A673 (cell line): Measurements from ENCODE around the gene CYTH4.

Experiments used
- CTCF ChIP-seq: fragments of 300-800, 200-600 bp; sonication (generic); conservative IDR thresholded peaks from 2 replicates; pipeline ENCODE4 v1.5.1; 2017; ENCODE audit warnings: low read depth, mild to moderate bottlenecking, antibody characterized with exemption, low read length, moderate library complexity, mixed read lengths
- EZH2 ChIP-seq: fragments of 200-600 bp; sonication (generic); IDR thresholded peaks from 2 replicates; pipeline ENCODE4 v1.6.1; 2017; ENCODE audit warnings: borderline replicate concordance, low read depth, mild to moderate bottlenecking, mixed read lengths, antibody characterized with exemption, low read length; ENCODE audit not compliant: poor library complexity, severe bottlenecking

DNA sequence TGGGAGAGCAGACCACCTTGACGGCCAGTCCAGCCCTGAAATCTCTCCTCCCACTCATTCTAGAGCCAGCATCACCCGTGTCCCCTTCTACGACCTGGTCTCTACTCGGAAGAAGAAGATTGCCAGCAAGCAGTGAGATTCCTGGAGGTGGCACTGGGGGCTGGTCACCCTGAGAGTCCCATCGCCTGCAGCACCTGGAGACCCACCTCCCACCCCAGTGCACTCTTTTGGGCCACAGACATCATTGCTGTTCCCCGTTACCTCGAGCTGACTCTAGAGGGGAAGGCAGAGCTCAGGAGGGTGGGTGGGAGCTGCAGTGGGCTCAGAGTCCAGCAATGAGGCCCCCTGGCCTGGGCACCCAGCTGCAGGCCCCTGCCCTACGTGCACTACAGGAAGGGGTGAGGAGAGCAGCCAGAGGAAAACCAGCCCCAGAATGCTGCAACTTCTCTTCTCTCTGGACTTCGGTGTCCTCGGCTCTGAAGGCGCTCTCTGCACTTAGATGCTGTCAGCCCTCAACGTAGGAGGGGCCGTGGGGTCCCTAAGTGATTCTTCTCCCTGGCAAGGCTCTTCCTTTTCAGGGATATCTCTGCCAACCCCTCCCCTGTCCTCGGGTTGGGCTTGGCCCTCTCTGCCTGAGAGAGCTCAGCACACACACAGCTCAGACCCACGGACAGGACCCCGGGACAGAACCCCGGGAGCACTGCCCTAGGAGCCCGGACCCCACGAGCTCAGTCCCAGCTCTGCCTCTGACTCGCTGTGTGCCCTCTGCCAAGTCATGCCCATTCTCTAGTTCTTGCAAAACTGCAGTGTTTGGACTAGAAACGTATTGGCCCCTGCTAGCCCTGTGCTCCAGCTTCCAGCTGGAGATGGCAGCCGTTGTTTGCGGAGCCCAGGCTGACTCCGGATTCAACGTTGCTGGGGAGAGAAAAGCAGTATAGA, 31.3 kb downstream of the CYTH4 start:
- TF ChIP-seq CTCF (no peak), EZH2 (no peak)
